Bronchial epithelial cell (primary cell): Measurements from ENCODE around the gene PRICKLE2. TPM values are rescaled to one million over a fixed set of nuclear protein-coding genes. Genes with fewer than 3 reads are reported as not detected.

Source experiments
- DNase-seq: peaks from one replicate; pipeline ENCODE4 v3.0.0-alpha.2; 2010; ENCODE audit warnings: low read depth
- FAIRE-seq: peaks from 2 replicates; lab custom pipeline; 2011; peaks lifted over from hg19 to GRCh38; lab: Jason Lieb, UNC
- H3K27me3 ChIP-seq: 2 replicates; pipeline ENCODE4 v1.5.1; 2011; ENCODE audit warnings: low read length; ENCODE audit not compliant: control insufficient read depth, insufficient read depth
- H3K36me3 ChIP-seq: 2 replicates; pipeline ENCODE4 v1.5.1; 2011; ENCODE audit warnings: low read length; ENCODE audit not compliant: control insufficient read depth, insufficient read depth
- H3K4me3 ChIP-seq: 2 replicates; pipeline ENCODE4 v1.5.1; 2011; ENCODE audit warnings: mild to moderate bottlenecking, low read depth, low read length, control low read depth
- CTCF ChIP-seq: IDR thresholded peaks from 2 replicates; pipeline ENCODE4 v1.5.1; 2011; ENCODE audit warnings: mild to moderate bottlenecking, moderate library complexity, low read length, control low read depth, inconsistent platforms; ENCODE audit not compliant: insufficient read depth, severe bottlenecking
- total RNA-seq: library from RNA; depleted of rRNA; stranded (reverse); fragments of >200 nt; gene quantifications from 2 replicates; pipeline ENCODE4 v1.2.1, GENCODE V29; 2014

The PRICKLE2 gene
- total RNA-seq, 1 donor from 2014 or later = 2.4 TPM

DNA sequence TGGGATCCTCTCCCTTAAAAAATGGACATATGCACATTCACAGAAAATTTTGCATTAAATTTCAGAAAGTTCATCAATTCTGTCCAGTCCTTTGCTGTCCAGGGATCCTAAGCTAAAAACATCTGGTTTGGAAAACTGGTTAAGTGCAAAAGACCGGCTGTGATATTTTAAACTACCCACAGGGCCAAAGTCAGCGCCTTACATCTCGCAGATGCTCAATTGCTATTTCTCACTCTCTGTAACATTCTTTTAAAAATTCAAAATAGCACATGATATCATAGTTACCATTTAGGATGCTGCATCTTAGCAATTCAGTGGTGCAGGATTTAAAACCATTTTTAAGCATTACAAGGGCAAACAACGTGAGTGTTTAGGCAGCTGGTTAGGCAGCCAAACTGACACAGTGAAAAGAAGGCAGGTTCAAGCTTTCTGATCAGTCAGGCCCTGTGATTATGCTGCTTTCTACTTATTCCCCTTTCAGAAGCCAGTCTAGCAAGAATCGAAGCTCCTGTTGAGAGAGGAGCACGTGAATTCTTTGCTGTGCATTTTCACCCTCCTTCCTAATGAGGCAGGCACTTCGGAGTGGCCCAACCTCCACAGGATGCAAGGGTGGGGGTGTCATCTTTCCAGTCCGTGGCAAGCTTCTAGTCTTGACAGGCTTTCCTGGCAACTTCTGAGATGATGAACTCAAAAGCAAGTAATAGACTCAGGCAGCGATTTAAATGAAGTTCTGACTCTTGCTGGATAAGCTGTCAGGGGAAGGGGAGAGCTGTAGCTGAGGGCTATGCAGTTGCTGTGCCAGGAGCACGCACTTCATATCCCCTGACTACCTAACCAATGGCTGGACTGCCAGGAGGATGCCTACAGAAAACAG lies 8.8 kb downstream of the PRICKLE2 start:
- H3K36me3 ChIP-seq = no peaks in the 10 kb centered on the region
- H3K4me3 ChIP-seq = no peak overlapping the region
- DNase-seq (peak; percentile 90), FAIRE-seq (peak; percentile 62)
- H3K27me3 ChIP-seq = no peaks in the 10 kb centered on the region
- TF ChIP-seq CTCF = no peak

GRCh38 chr3:64215559-64215958 lies 9.7 kb downstream of the PRICKLE2 start:
- H3K4me3 ChIP-seq = no peak overlapping the region
- H3K27me3 ChIP-seq = no peaks in the 10 kb centered on the region
- no peak for TF ChIP-seq CTCF
- H3K36me3 ChIP-seq = no peaks in the 10 kb centered on the region
- no peak for DNase-seq
- FAIRE-seq = no peak

DNA sequence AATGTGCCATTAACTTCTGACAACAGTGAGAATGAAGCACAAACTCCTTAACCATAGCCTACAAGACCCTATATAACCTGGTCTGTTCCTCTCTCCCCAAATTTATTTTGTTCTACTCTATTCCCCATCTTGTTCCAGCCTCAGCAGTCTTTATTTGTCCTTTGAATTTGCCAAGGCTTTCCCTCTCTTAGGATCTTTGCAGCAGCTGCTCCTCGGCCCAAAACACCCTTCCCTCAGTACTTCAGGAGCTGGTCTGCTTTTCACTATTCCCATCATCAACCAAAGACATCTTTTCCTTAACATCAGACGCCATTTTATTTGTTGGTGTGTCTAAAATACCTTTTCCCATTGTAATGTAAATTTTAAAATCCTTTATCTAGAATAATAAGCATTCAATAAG lies 10.2 kb downstream of the PRICKLE2 start:
- no peak for FAIRE-seq
- no peak overlapping the region for H3K4me3 ChIP-seq

DNA sequence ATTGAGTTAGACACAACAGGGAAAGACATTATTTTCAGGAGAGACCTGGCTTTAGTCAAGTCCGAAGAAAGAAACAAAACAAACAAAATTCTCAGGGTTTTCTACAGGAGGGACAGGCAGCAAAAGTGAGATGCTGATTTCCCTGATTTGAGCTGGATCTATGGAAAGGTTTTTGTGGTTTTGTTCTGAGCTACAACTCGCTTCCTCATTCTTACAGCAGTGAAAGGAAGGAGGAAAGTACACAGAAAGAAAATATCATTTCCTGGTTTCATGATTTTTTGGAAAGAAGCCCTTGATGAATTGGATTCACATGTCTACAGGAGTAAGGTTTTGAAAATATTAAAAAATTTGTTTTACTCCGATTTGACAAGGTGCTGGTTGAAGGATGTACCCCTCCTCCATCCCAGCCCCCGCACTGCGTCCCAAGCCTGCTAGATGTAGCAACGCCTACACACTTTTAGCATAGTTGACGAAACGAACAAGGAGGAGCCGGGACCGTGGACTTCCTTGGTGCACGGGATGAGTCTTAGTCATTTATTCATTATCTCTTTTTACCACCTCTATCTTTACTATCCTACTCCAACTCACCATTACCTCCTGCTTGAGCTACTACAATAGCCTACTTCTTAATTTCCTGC lies 10.8 kb downstream of the PRICKLE2 start:
- H3K4me3 ChIP-seq = peak overlapping the region; percentile 18
- DNase-seq (peak; percentile 60), FAIRE-seq (no peak)
- no peaks in the 10 kb centered on the region for H3K27me3 ChIP-seq
- H3K36me3 ChIP-seq = no peaks in the 10 kb centered on the region
- no peak for TF ChIP-seq CTCF

More for the DNA sequence above, 10.2 kb downstream of the PRICKLE2 start:
- no peak for DNase-seq
- no peaks in the 10 kb centered on the region for H3K27me3 ChIP-seq
- no peaks in the 10 kb centered on the region for H3K36me3 ChIP-seq
- no peak for TF ChIP-seq CTCF

- H3K4me3 ChIP-seq = peak overlapping the region; percentile 18
- FAIRE-seq = no peak
- DNase-seq = peak; percentile 37
- no peaks in the 10 kb centered on the region for H3K27me3 ChIP-seq
- TF ChIP-seq CTCF = no peak
- H3K36me3 ChIP-seq = no peaks in the 10 kb centered on the region
Observed at GRCh38 chr3:64213962-64214379, 11.3 kb downstream of the PRICKLE2 start.
